ENCODE measurements around the gene CCDC88B. TPM values are rescaled to one million over a fixed set of nuclear protein-coding genes. Genes with fewer than 3 reads are reported as not detected.

The CCDC88B gene
- polyA plus RNA-seq, 1 donor from 2014 or later, result 1.3 TPM

GRCh38 chr11:64291752-64292459 lies 48.1 kb upstream of the CCDC88B start:
- Histone ChIP-seq H3K9ac (ENCODE audit: low read length) (peak overlapping the region; percentile 68), H4K20me1 (ENCODE audit: insufficient read depth) (no peaks in the 10 kb centered on the region)

More at GRCh38 chr11:64291752-64292459, 48.1 kb upstream of the CCDC88B start:
- peaks cover 71% of the 10 kb centered on the region for H3K27me3 ChIP-seq (ENCODE audit: insufficient read depth, low read depth, low read length)
- no peak overlapping the region for H2AFZ ChIP-seq (ENCODE audit: low read depth, low read length)
- H3K36me3 ChIP-seq (ENCODE audit: insufficient read depth, low read length), result no peaks in the 10 kb centered on the region
- peak overlapping the region; percentile 69 for H3K4me3 ChIP-seq (ENCODE audit: low read length)
- H3K9me2 ChIP-seq (ENCODE audit: insufficient read depth, low read length), result no peaks in the 10 kb centered on the region
- no peaks in the 10 kb centered on the region for H3F3A ChIP-seq (ENCODE audit: insufficient read depth, low read length, poor library complexity, severe bottlenecking)
- TF ChIP-seq EP300 (conservative IDR thresholded peaks at IDR 0.05; ENCODE audit: poor library complexity, severe bottlenecking) (no peak), REST (IDR thresholded peaks at IDR 0.05; ENCODE audit: borderline replicate concordance) (peak; percentile 28), POLR2AphosphoS5 (IDR thresholded peaks at IDR 0.05) (peak; percentile 59), EZH2 (IDR thresholded peaks at IDR 0.05; ENCODE audit: borderline replicate concordance, insufficient read depth, low read length, poor library complexity, severe bottlenecking) (no peak), TAF1 (IDR thresholded peaks at IDR 0.05; ENCODE audit: low read depth) (no peak), MXI1 (conservative IDR thresholded peaks at IDR 0.05; ENCODE audit: poor library complexity, severe bottlenecking) (peak; percentile 91), RAD21 (conservative IDR thresholded peaks at IDR 0.05) (no peak), CTCF (IDR thresholded peaks at IDR 0.05; ENCODE audit: poor library complexity, severe bottlenecking) (no peak), SMC3 (conservative IDR thresholded peaks at IDR 0.05; ENCODE audit: poor library complexity) (peak; percentile 31)
- H3K27ac ChIP-seq (ENCODE audit: low read length), result no peak overlapping the region
- H3K4me2 ChIP-seq (ENCODE audit: low read length), result no peak overlapping the region
- no peaks in the 10 kb centered on the region for H3K79me2 ChIP-seq (replicated peaks; ENCODE audit: insufficient read depth, low read length)
- no peaks in the 10 kb centered on the region for H3K9me3 ChIP-seq (ENCODE audit: low read length)

Data from neural cell (in vitro differentiated cells).